Stimulated activated CD4-positive, alpha-beta T cell treated with anti-CD3 and anti-CD28 coated beads, Interleukin-4, amount 100 ng/mL, for 24 hours (primary cell): Measurements from ENCODE around the gene FUNDC2.

ENCODE experiments used
- DNase-seq: peaks from one replicate; pipeline ENCODE4 v3.0.0-alpha.2; 2020

The FUNDC2 gene

GRCh38 chrX:155026420-155026726, 271 bp upstream of the FUNDC2 start:
- DNase-seq, result no peak

DNA sequence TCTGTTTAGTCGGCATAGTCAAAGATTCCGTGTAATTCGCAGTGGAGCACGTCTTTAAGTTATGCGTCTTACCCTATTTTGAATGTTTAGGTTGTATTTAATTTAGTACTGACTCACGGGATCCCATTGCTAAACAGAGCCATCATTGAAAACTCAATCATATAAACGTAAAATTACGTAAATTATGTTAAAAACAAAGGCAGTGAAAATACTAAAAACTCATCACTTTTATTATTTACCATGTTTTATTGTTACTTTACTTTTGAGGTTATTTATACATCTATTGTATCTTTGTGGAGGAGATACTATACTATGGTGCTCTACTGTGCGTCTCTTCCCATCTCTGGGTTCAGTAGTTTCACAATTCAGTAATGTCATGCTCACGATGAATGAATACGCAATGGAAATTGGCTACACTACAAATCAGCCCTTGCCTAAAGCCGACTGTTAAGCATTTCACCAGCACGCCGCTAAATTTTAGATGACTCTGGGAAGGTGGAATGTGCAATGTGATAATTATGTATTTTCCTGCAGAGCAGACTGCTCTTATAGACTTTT, 944 bp downstream of the FUNDC2 start:
- DNase-seq, result peak; percentile 7

- no peak for DNase-seq
Measured at GRCh38 chrX:155028129-155028528, 1.5 kb downstream of the FUNDC2 start.

GRCh38 chrX:155028877-155029291, 2.2 kb downstream of the FUNDC2 start:
- DNase-seq, result no peak

DNA sequence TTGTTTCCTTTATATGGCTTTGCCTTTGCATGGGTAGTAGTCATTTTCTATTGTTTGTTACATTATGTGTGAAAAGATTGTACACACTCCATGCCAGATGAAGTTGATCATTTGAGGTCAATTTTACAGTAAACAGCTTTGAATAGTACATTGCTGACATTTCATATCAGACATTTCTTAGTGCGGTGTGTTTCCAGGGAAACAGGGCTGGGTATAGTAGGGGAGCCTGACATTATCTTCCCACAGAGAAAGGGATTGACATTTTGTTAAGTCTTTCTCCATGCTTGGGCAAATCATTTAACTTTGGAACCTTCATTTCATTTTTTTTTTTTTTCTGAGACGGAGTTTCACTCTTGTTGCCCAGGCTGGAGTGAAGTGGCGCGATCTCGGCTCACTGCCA, 5.0 kb downstream of the FUNDC2 start:
- no peak for DNase-seq

- no peak for DNase-seq
Measured at GRCh38 chrX:155035688-155036087, 9.0 kb downstream of the FUNDC2 start.

DNA sequence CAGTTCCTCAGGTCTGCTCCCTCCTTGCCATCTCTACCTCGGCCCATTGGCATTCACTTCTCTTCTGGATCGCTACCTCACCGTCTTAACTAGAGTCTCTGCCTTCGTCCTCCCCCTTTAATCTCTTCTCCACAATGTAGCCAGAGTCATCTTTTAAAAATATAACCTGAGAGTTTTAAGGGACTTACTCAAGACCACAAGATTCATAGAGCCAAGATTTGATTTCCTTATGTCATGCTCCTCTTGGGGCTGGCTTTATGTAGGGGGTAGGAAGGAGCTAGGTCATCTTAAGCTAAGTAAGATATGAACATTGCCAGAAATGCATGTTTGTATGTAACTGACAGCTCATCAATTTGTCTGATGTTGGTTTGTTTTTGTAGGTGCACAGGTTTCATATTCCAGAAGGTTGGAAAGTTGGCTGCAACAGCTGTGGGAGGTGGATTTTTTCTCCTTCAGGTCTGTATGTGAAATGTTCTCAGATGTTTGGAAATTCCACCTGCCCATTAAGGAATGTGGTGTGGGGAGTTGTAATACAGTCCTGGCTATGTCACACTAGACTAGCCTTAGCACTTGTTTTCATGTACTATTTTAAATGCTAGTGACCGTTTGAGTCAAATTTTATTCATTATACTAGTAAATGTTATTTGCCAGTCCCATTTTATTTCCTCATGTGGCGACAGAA, 19.6 kb downstream of the FUNDC2 start:
- DNase-seq, result no peak

DNA sequence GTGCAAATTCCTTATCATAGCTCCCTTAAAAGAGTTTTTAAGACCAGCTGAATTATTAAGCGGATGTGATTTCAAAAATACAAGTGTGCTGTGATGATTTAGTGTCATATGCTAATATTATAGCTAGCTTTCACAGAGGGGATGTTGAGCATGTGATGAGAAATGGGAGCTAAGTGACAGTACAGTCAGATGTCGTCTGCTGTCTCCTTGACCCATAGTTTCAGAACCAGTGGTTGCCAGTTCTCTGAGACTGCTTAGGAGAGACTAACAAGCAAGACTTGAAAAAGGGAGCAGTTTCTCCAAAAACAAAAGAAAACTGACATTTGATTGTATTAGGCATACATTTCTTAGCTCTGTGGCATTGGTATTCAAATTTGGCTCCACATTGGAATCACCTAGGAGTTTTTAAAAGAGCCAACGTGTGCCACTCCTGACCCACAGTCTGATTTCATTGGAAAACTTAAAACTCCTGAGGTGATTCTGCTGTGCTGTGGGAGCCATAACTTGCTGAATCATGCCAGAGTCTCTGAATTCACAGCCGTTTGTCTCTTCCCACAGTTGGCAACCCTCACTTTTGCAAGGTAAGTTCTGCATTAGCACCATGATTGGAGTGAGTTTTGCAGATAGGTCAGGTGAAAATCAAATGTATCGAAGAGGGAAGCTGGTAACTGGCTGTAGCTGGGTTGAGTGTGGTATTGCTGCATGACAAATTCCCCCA, 20.3 kb downstream of the FUNDC2 start:
- no peak for DNase-seq

DNA sequence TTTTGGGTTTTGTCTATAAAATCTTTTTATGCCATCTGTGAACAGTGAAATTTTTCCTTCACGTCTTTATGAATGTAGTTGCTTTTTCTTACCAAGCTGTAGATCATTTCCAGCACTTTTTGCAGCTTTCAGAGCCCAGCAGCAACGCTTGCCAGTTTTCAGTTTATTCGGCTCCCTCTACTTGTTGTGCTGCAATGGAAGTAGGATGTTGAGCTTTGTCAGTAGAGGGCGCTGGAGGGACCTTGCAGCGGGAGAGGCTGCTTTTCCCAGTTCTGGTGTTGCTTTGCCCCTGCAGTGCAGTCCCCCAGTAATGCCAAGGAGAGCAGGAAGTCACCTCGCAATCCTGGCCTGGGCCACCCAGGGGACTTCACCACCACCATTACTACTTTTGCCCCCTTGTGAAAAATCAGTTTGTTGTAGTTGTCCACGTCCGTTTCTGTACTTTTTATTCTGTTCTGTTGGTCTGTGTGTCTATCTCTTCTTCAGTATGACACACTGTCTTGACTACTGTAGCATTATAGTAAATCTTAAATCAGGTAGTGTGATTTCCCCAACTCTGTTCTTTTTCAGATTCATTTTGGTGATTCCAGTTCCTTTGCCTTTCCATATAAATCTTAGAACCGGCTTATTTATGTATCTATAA, 22.5 kb downstream of the FUNDC2 start:
- DNase-seq, result peak; percentile 53

GRCh38 chrX:155052738-155053498, 26.3 kb downstream of the FUNDC2 start:
- DNase-seq, result no peak

DNA sequence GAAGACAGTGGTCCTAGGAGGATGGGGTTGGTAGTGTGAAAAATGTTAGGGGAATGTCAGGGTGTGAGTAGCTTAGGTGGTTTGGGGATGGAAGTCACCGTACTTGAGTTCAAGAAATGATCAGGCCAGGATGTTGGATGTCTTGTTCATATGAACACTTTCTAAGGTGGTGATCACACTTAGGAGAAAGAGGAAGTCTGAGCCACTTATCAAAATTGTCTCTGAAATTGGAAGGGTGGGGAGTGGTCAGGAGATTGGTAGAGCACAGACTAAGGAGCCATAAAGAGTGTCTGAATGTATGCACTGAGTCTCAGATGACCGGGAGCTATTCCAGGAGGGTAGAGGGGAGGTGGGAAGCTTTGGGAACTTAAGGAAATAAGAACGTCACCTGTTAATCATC, 27.0 kb downstream of the FUNDC2 start:
- no peak for DNase-seq

GRCh38 chrX:155054255-155054654, 27.6 kb downstream of the FUNDC2 start:
- DNase-seq, result no peak

DNA sequence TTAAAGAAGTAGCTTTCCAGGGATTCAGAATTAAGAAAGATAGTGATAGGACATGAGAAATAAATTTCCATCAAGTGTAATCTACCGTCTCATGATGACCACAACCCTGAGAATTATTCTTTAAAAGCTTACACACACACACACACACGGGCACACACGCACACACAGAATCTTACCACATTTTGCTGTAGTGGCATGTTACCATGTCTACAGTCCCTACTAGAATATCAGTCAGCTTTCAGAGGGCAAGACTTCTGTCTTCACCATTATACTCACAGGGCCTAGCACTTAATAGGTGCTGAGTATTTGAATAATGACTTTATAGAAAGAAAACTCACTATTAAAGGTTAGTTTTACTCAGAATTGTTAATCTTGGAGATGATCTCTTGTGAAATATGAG, 28.9 kb downstream of the FUNDC2 start:
- no peak for DNase-seq

DNA sequence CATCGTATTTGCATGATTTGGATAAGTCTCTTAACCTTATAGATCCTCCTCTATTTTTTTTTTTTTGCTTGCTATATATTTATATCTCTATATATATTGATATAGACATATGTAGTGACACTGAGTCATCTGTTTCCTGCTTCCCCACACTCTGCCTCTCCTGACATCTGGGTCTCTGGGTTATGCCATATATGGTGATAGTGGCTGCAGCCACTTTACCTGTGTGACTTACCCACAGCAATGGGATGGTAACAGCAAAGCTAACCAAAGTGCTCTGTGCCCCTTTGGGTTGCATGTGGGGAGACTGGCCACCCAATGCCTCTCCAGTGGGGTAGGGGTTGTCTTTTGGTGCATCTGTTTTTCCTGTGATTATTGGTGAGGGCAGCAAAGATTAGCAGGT, 29.8 kb downstream of the FUNDC2 start:
- no peak for DNase-seq

DNA sequence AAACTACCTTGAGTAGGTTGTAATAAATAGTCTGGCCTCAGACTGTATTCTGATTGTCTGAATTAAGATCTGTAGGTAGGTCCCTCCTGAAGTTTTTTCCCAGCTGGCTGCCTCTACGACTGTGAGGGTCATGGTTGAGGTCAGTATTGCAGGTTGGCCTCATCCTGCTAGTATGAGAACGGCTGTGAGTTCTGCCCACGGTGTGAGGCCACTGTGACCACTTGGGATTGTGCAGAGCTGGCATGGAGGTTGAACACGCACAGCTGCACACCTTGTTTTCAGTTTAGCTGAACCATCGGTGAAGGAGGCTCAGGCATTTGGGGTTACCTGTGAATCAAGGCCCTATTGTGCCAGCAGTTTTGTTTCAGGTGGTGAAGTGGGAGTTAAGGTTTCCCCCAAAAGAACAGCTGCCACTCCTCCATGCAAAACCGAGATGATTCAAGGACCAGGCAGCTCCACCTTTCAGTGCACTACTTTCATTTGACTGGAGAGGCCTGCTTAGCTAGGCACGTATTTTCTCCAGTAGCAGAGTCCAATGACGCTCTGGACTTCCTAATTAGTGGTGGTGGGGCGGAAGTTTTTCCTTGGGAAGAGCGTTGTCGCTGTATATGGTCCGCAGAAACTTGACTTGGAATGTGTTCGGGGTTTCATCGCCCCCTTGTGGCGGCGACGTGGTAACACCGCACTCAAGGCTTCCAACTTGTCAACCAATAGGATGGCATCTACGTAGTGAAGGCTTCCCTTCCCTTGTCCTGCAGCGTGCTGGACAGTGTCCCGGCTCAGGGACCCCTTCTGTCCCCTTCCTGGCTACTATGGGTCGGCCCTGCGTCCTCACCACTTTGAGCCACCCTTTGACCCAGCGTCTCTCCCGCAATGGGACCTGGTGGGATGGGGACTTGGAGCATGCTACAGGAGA, 30.5 kb downstream of the FUNDC2 start:
- DNase-seq, result peak; percentile 40

DNA sequence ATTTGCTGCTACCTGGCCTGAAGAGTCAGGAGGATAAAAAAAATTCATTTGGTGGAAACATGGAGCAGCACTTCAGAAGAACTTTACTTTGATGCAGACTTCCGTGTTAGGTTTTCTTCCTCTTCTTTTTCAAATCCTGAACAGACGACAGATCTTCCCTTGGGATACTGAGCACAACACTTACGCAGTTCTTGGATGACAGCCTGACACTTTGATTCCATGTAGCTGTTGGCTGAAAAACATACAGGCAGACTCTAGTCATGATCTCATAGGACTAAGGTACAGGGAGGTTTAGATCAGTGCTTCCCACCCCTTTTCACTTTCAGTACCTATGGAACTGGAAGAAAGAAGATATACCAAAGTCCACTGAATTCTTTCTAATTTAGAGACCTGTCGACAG, 35.1 kb downstream of the FUNDC2 start:
- DNase-seq, result no peak

DNA sequence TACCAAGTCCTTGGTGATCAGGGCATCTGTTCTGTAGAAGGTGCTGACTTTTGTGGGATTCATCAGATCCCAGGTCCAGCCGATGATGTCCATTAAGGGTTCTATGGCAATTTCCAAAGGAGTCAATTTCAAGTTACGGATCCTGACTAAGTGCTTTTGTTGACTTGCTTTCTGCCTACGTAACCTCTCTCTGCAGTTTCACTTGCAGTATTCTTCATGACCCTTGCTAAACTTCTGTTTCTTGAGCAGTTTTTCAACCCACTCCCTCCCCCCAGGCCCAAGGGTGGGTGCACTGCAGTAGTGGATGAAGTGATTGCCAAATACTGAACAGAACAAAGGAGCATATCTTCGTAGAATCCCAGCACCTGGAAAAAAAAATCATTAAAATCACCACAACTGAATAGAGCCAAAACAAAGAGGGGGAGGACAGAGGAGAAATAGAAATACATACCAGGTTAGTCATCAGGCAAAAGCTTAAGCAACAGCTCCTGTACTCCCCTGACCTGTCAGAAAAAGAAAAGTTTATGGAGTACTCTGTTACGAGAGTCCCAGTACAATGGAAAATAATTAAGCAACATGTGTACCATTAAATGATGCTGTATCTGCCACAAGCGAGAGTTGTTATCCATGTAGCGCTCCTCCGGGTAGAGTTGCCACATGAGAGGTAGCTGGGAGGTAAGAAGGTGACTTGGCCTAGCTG, 38.5 kb downstream of the FUNDC2 start:
- no peak for DNase-seq

DNA sequence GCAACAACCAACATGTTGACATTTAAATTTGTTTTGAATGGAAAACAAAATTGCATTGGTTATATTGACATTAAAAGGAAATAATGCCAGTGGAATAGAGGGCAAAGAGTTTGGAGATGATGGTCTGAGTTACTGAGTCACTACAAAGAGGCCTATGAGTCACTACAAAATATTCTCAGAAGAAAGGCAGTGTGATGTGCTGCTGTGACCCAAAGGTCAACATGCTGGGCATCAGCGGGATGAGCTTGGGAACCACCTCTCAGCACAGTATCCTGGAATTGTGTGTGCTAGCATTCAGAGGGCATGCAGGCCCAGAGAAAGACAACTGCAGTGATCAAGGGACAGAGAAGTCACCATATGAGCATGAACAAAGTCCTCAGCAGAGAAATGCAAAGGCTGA, 41.5 kb downstream of the FUNDC2 start:
- no peak for DNase-seq

- no peak for DNase-seq
Measured at GRCh38 chrX:155069414-155069813, 42.8 kb downstream of the FUNDC2 start.

DNA sequence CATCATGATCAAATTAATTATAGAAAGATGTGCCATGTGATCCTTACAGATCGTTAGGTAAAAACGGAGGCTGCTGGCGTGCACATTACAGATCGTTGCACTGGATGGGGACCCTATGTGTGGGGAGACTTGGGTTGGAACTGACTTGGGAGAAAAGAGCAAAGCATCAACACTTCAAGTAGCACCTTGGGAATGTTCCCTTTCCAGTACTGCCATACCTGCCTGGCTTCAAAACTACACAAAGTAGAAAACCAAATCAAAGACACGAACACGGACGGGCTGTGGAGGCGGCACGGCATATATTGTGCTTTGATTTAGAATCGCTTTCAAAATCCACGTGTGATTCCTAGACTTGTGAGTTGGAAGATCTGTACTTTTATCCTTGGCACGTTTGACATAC, 43.4 kb downstream of the FUNDC2 start:
- DNase-seq, result no peak

- no peak for DNase-seq
Measured at GRCh38 chrX:155070663-155070974, 44.0 kb downstream of the FUNDC2 start.
